Esophagus muscularis mucosa (tissue), 4 donors: ENCODE measurements around the gene PRUNE1. TPM values are rescaled to one million over a fixed set of nuclear protein-coding genes. Genes with fewer than 3 reads are reported as not detected.

Experiments used
- DNase-seq: peaks from one replicate; pipeline ENCODE4 v3.0.0-alpha.2; 2017; ENCODE audit errors: extremely low spot score
- H3K27ac ChIP-seq, 4 donors: fragments of 200-600 bp; sonication (generic); replicated peaks in 1 of 4; 1 replicate in 3 of 4; 2 replicates in 1 of 4; pipeline ENCODE4 v1.5.1; 2016 to 2019; ENCODE audit warnings: mild to moderate bottlenecking in 1 of 4
- H3K27me3 ChIP-seq, 4 donors: fragments of 200-600 bp; sonication (generic); one replicate each; pipeline versions ENCODE4 v1.5.1 to v1.6.0; 2016 to 2019
- H3K36me3 ChIP-seq, 4 donors: fragments of 200-600 bp; sonication (generic); one replicate each; pipeline ENCODE4 v1.5.1; 2016 to 2019
- H3K4me1 ChIP-seq, 4 donors: fragments of 200-600 bp; sonication (generic); one replicate each; pipeline ENCODE4 v1.5.1; 2016 to 2019
- H3K4me3 ChIP-seq, 4 donors: fragments of 200-600 bp; sonication (generic); 1 replicate in 2 of 4; 2 replicates in 2 of 4; pipeline ENCODE4 v1.5.1; 2016 to 2019; ENCODE audit warnings: mild to moderate bottlenecking in 4 of 4, moderate library complexity in 1 of 4
- H3K9me3 ChIP-seq, 4 donors: fragments of 200-600 bp; sonication (generic); 1 replicate in 3 of 4; 2 replicates in 1 of 4; pipeline ENCODE4 v1.5.1; 2016 to 2019
- EP300 ChIP-seq: sonication (generic); formaldehyde crosslinking; IDR thresholded peaks from one replicate; pipeline ENCODE4 v1.6.1; 2017; ENCODE audit warnings: antibody characterized with exemption
- POLR2A ChIP-seq: fragments of 450-650 bp; IDR thresholded peaks from one replicate; pipeline ENCODE4 v1.6.1; 2017; ENCODE audit warnings: antibody characterized with exemption, moderate library complexity, mild to moderate bottlenecking, low read depth
- POLR2AphosphoS5 ChIP-seq, 2 donors: sonication (generic); formaldehyde crosslinking; IDR thresholded peaks; one replicate each; pipeline ENCODE4 v1.6.1; 2017; ENCODE audit warnings: antibody characterized with exemption in 2 of 2
- WGBS: methylation state at CpG from one replicate; pipeline ENCODE4 v1.1.5; 2018; 5-methylcytosine and 5-hydroxymethylcytosine counted together
- intact Hi-C: fragments of 100-400 bp; cut with DNase I; formaldehyde crosslinking; loops from one replicate; pipeline ENCODE4 v1.15.1; 2023
- total RNA-seq, 4 donors: library from RNA; depleted of rRNA; stranded (reverse); fragments of >200 nt; gene quantifications; one replicate each; pipeline versions ENCODE4 v1.1.0 to v1.2.1, GENCODE V29; 2016
- TF ChIP-seq, protein P1 (sequence below), 3 experiments: fragments of 200-600 bp in 2 of 3; fragments of 450-650 bp in 1 of 3; sonication (generic) in 2 of 3; IDR thresholded peaks; one replicate each; pipeline ENCODE4 v1.5.1; 2017 to 2019; ENCODE audit warnings: antibody characterized with exemption in 3 of 3, mild to moderate bottlenecking in 2 of 3, moderate library complexity in 1 of 3

The PRUNE1 gene
- total RNA-seq, 4 donors from 2014 or later: 17.4 to 40.7 (median 23.1) TPM

- Histone ChIP-seq H3K36me3 (no peaks in the 10 kb centered on the region), H3K4me3 (no peak overlapping the region), H3K27ac (peak overlapping the region; percentile 43 to 62 (median 58)), H3K27me3 (no peaks in the 10 kb centered on the region), H3K4me1 (peaks cover 42 to 73% (median 66%) of the 10 kb centered on the region in 4 donors), H3K9me3 (no peaks in the 10 kb centered on the region)
- intact Hi-C loops: no loop called here
- DNase-seq: no peak
- WGBS: 76% methylated on average over 11 of the region's 11 CpGs
- TF ChIP-seq POLR2AphosphoS5 (IDR thresholded peaks at IDR 0.05): peak; percentile 65 to 74
- TF ChIP-seq, protein P1, sequence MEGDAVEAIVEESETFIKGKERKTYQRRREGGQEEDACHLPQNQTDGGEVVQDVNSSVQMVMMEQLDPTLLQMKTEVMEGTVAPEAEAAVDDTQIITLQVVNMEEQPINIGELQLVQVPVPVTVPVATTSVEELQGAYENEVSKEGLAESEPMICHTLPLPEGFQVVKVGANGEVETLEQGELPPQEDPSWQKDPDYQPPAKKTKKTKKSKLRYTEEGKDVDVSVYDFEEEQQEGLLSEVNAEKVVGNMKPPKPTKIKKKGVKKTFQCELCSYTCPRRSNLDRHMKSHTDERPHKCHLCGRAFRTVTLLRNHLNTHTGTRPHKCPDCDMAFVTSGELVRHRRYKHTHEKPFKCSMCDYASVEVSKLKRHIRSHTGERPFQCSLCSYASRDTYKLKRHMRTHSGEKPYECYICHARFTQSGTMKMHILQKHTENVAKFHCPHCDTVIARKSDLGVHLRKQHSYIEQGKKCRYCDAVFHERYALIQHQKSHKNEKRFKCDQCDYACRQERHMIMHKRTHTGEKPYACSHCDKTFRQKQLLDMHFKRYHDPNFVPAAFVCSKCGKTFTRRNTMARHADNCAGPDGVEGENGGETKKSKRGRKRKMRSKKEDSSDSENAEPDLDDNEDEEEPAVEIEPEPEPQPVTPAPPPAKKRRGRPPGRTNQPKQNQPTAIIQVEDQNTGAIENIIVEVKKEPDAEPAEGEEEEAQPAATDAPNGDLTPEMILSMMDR (IDR thresholded peaks at IDR 0.05): no peak
- no peak for TF ChIP-seq POLR2A
- TF ChIP-seq EP300: no peak
Observed at GRCh38 chr1:150976879-150977694, 31.2 kb upstream of the PRUNE1 start.

DNA sequence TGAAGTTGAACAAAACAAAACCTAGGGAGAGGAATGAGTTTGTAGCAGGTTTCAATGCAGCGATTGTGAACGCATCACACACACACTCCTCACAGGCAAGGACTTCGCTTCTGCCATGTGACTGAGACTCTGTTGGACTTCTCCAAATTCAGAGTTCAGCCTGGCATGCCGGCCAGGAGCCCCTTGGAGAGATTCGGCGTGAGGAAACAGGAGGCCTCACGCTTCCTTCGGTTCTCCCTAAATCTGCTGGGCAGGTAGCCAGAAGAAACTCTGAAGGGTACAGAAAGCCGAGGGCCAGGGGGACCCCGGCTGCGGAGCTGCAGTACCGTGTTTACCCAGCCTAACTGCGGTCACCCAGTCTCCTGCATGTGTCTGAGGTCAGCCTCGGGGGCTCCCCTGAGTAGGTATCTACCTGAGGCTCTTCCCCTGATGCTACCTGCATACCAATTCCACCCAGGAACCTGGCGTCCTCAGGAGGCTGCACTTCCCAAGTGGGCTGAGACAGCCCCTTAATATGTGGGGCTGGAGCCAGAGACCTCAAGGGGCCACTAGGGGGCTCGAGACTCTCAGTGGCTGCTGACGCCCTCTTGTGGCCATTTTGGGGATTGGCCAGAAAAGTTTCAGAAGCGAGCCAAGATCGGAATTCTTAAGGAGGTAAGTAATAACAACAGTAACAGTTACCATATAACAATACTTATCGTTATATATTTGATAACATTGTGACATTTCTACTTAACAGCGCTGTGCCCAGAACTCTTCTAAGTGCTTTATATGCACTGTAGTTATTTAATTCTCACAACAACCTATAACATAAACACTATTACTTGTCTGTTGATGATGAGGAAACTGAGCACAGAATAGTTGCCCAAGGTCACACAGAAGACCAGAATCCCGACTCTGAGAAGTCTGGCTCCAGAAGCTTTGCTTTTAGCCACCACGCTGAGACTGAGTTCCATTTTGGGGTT, 28.9 kb upstream of the PRUNE1 start:
- Histone ChIP-seq H3K4me3 (peak overlapping the region; percentile 24 to 44 (median 27)), H3K27ac (peak overlapping the region; percentile 56 to 65 (median 62)), H3K9me3 (no peaks in the 10 kb centered on the region), H3K4me1 (peaks cover 28 to 57% (median 51%) of the 10 kb centered on the region in 4 donors), H3K36me3 (no peaks in the 10 kb centered on the region), H3K27me3 (no peaks in the 10 kb centered on the region)
- TF ChIP-seq POLR2A: no peak
- TF ChIP-seq, protein P1 (IDR thresholded peaks at IDR 0.05): peak; percentile 96 to 98 (median 96)
- TF ChIP-seq POLR2AphosphoS5 (IDR thresholded peaks at IDR 0.05): peak; percentile 55 to 79
- TF ChIP-seq EP300: no peak
- 20% methylated on average over 21 of the region's 23 CpGs for WGBS
- DNase-seq: peak; percentile 96
- intact Hi-C loops: no loop called here

DNA sequence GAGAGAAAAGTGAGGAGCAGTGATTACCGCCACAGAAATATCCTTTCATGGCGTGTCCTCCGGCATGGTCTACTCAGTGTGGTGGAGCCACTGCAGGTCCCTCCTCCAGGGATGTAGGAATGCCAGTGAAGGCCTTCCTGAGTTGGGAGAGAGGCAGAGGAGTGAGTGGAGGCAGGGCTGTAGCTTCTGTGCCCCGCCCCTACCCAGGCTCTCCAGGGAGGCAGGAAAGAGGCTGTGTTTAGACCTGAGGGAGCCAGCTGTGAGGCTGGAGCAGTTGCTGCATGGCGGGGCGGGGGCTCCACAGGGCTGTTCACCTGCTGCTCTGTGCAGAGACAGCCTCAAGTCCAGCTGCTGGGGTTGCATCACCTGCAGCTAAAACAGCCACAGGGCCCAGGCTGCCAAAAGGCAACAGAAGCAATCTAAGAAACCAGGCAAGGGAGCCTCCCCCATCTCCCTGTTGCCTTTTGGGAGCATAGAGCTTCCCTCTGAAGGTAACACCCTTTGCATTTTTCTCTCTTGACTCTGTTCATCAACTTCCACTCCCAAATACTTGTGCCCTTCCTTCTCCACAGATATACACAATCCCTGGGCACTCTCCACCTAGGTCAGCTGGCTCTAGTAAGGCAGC, 27.0 kb upstream of the PRUNE1 start:
- H3K36me3 ChIP-seq: no peaks in the 10 kb centered on the region
- no peak overlapping the region for H3K27ac ChIP-seq
- no peaks in the 10 kb centered on the region for H3K27me3 ChIP-seq
- no peak for TF ChIP-seq EP300
- TF ChIP-seq POLR2AphosphoS5 (IDR thresholded peaks at IDR 0.05): no peak
- TF ChIP-seq, protein P1 (IDR thresholded peaks at IDR 0.05): no peak
- no peak for TF ChIP-seq POLR2A
- peaks cover 23 to 48% (median 42%) of the 10 kb centered on the region in 4 donors for H3K4me1 ChIP-seq
- intact Hi-C loops: no loop called here
- no peak for DNase-seq
- WGBS: 79% methylated on average over 4 of the region's 6 CpGs
- H3K4me3 ChIP-seq: no peak overlapping the region
- H3K9me3 ChIP-seq: no peaks in the 10 kb centered on the region

GRCh38 chr1:150981805-150982712, 26.2 kb upstream of the PRUNE1 start, which contains the start of gene ANXA9:
Gene ANXA9 (plus strand): TSS chr1:150982292. CDS start chr1:150983106, 814 bp downstream.
- Histone ChIP-seq H3K36me3 (no peaks in the 10 kb centered on the region), H3K9me3 (no peaks in the 10 kb centered on the region), H3K27me3 (no peaks in the 10 kb centered on the region), H3K4me1 (peaks cover 17 to 44% (median 37%) of the 10 kb centered on the region in 4 donors), H3K4me3 (no peak within 1 kb of the TSS), H3K27ac (no peak within 1 kb of the TSS)
- WGBS: 75% methylated on average over 11 of the region's 12 CpGs
- TF ChIP-seq POLR2A (no peak), POLR2AphosphoS5 (IDR thresholded peaks at IDR 0.05) (no peak), EP300 (no peak)
- TF ChIP-seq, protein P1 (IDR thresholded peaks at IDR 0.05): no peak
- no peak for DNase-seq
- intact Hi-C loops: no loop called here
